GM19239 (cell line): ENCODE data around the gene CYP27B1.
A peak's percentile ranks its signal among the peaks of the same experiment; 100 is the strongest.

Source experiments
- DNase-seq: peaks from one replicate; pipeline ENCODE4 v3.0.0; 2011; ENCODE audit warnings: low spot score; ENCODE audit not compliant: insufficient read length
- FAIRE-seq: peaks from 2 replicates; lab custom pipeline; 2011; peaks lifted over from hg19 to GRCh38; lab: Jason Lieb, UNC

The CYP27B1 gene

GRCh38 chr12:57769594-57769993, 2.7 kb upstream of the CYP27B1 start:
- DNase-seq (no peak), FAIRE-seq (no peak)

GRCh38 chr12:57767876-57768275, 998 bp upstream of the CYP27B1 start:
- DNase-seq (no peak), FAIRE-seq (no peak)

- FAIRE-seq (no peak), DNase-seq (no peak)
Measured at GRCh38 chr12:57767305-57767698, 424 bp upstream of the CYP27B1 start.

GRCh38 chr12:57765698-57766463, 997 bp downstream of the CYP27B1 start:
- FAIRE-seq (no peak), DNase-seq (no peak)

- FAIRE-seq, result peak; percentile 47
- DNase-seq, result no peak
Measured at GRCh38 chr12:57765003-57765697, 1.7 kb downstream of the CYP27B1 start.

- DNase-seq, result no peak
- no peak for FAIRE-seq
Measured at GRCh38 chr12:57764662-57765002, 2.2 kb downstream of the CYP27B1 start.

- DNase-seq, result no peak
- no peak for FAIRE-seq
Measured at GRCh38 chr12:57763881-57764661, 2.8 kb downstream of the CYP27B1 start.

- DNase-seq, result no peak
Measured at GRCh38 chr12:57762463-57762862, 4.4 kb downstream of the CYP27B1 start.

GRCh38 chr12:57761391-57761998, 5.4 kb downstream of the CYP27B1 start:
- no peak for FAIRE-seq
- no peak for DNase-seq

More at GRCh38 chr12:57762463-57762862, 4.4 kb downstream of the CYP27B1 start:
- FAIRE-seq, result no peak

- no peak for FAIRE-seq
- no peak for DNase-seq
Measured at GRCh38 chr12:57760347-57760982, 6.4 kb downstream of the CYP27B1 start.

GRCh38 chr12:57759360-57759980, 7.4 kb downstream of the CYP27B1 start:
- FAIRE-seq (peak; percentile 82), DNase-seq (no peak)

GRCh38 chr12:57758552-57759359, 8.1 kb downstream of the CYP27B1 start:
- FAIRE-seq, result no peak
- DNase-seq, result no peak

GRCh38 chr12:57757771-57758170, 9.1 kb downstream of the CYP27B1 start:
- no peak for FAIRE-seq

GRCh38 chr12:57756406-57757341, 10.2 kb downstream of the CYP27B1 start:
- FAIRE-seq (peak; percentile 72), DNase-seq (peak; percentile 85)

More at GRCh38 chr12:57757771-57758170, 9.1 kb downstream of the CYP27B1 start:
- no peak for DNase-seq

GRCh38 chr12:57755454-57756372, 11.2 kb downstream of the CYP27B1 start:
- FAIRE-seq, result no peak
- DNase-seq, result no peak

GRCh38 chr12:57755194-57755453, 11.8 kb downstream of the CYP27B1 start:
- DNase-seq (no peak), FAIRE-seq (no peak)
